ENCODE data around the gene FAM241A.

DNA sequence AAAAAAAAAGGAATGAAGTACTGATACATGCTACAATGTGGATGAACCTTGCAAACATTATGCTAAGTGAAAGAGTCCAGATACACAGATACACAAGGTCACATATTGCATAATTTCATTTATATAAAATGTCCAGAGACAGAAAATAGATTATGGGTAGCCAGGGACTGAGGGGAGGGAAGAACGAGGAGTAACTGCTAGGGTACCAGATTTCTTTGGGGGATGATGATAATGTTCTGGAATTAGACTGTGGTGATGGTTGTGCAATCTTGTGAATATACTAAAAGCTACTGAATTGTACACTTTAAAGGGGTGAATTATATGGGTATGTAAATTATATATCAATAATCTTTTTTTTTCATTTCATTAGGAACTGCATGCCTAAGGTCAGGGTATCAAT, 65.5 kb downstream of the FAM241A start:
- TF ChIP-seq, protein P1, sequence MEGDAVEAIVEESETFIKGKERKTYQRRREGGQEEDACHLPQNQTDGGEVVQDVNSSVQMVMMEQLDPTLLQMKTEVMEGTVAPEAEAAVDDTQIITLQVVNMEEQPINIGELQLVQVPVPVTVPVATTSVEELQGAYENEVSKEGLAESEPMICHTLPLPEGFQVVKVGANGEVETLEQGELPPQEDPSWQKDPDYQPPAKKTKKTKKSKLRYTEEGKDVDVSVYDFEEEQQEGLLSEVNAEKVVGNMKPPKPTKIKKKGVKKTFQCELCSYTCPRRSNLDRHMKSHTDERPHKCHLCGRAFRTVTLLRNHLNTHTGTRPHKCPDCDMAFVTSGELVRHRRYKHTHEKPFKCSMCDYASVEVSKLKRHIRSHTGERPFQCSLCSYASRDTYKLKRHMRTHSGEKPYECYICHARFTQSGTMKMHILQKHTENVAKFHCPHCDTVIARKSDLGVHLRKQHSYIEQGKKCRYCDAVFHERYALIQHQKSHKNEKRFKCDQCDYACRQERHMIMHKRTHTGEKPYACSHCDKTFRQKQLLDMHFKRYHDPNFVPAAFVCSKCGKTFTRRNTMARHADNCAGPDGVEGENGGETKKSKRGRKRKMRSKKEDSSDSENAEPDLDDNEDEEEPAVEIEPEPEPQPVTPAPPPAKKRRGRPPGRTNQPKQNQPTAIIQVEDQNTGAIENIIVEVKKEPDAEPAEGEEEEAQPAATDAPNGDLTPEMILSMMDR (conservative IDR thresholded peaks at IDR 0.05; ENCODE audit: low read depth, low read length), result no peak
- TF ChIP-seq EZH2phosphoT487 (IDR thresholded peaks at IDR 0.05; ENCODE audit: borderline replicate concordance, low read length) (no peak), EZH2 (IDR thresholded peaks at IDR 0.05; ENCODE audit: low read length, unreplicated experiment) (no peak)
